ENCODE data around the gene OFD1.
"Not testable (repeated sequence)": the region's sequence is repeated elsewhere in the genome, so short reads cannot be mapped to it uniquely, and the experiment has no call there.

GRCh38 chrX:13724878-13725277 lies 9.7 kb upstream of the OFD1 start:
- not testable (repeated sequence) for TF ChIP-seq CTCF (IDR thresholded peaks at IDR 0.05; ENCODE audit: poor library complexity); EZH2phosphoT487 (IDR thresholded peaks at IDR 0.05; ENCODE audit: low read depth, severe bottlenecking, unreplicated experiment); EZH2 (IDR thresholded peaks at IDR 0.05; ENCODE audit: borderline replicate concordance)

All from hepatocyte (in vitro differentiated cells).